ENCODE measurements around the gene TMEM131L.
A peak's percentile ranks its signal among the peaks of the same experiment; 100 is the strongest.

Gene TMEM131L

GRCh38 chr4:153535772-153536513, 69.8 kb downstream of the TMEM131L start:
- Histone ChIP-seq H3F3A (ENCODE audit: control insufficient read depth, insufficient read depth) (peaks cover 59% of the 10 kb centered on the region), H3K79me2 (ENCODE audit: control insufficient read depth, low read length) (peaks cover 100% of the 10 kb centered on the region), H3K9me3 (ENCODE audit: control insufficient read depth, insufficient read depth, low read length) (no peaks in the 10 kb centered on the region), H3K9me2 (replicated peaks; ENCODE audit: control insufficient read depth, low read length) (no peaks in the 10 kb centered on the region), H3K36me3 (ENCODE audit: control insufficient read depth, low read length) (peaks cover 98% of the 10 kb centered on the region), H3K4me1 (ENCODE audit: control insufficient read depth, low read length) (peaks cover 68% of the 10 kb centered on the region), H3K4me3 (ENCODE audit: low read length) (no peak overlapping the region), H4K20me1 (ENCODE audit: control insufficient read depth, insufficient read depth, low read depth, low read length) (peaks cover 77% of the 10 kb centered on the region), H3K4me2 (ENCODE audit: low read length) (peak overlapping the region; percentile 16; the same call in 1 of the 2 replicates), H3K27me3 (ENCODE audit: control insufficient read depth, low read length) (no peaks in the 10 kb centered on the region), H3K27ac (ENCODE audit: low read depth, low read length) (peak overlapping the region; percentile 28; the same call in 1 of the 2 replicates)
- TF ChIP-seq EZH2phosphoT487 (IDR thresholded peaks at IDR 0.05; ENCODE audit: borderline replicate concordance, low read length) (no peak), CTCF (IDR thresholded peaks at IDR 0.05; ENCODE audit: low read depth, low read length, poor library complexity, severe bottlenecking) (peak; percentile 24)

- H3K9me2 ChIP-seq (replicated peaks; ENCODE audit: control insufficient read depth, low read length): no peaks in the 10 kb centered on the region
- H3K4me1 ChIP-seq (ENCODE audit: control insufficient read depth, low read length): peaks cover 61% of the 10 kb centered on the region
- H3K27me3 ChIP-seq (ENCODE audit: control insufficient read depth, low read length): no peaks in the 10 kb centered on the region
- no peak overlapping the region for H3K27ac ChIP-seq (ENCODE audit: low read depth, low read length)
- H3K9me3 ChIP-seq (ENCODE audit: control insufficient read depth, insufficient read depth, low read length): no peaks in the 10 kb centered on the region
- TF ChIP-seq CTCF (IDR thresholded peaks at IDR 0.05; ENCODE audit: low read depth, low read length, poor library complexity, severe bottlenecking) (no peak), EZH2phosphoT487 (IDR thresholded peaks at IDR 0.05; ENCODE audit: borderline replicate concordance, low read length) (no peak)
- peaks cover 98% of the 10 kb centered on the region for H3K36me3 ChIP-seq (ENCODE audit: control insufficient read depth, low read length)
- no peak overlapping the region for H3K4me2 ChIP-seq (ENCODE audit: low read length)
- peaks cover 71% of the 10 kb centered on the region for H4K20me1 ChIP-seq (ENCODE audit: control insufficient read depth, insufficient read depth, low read depth, low read length)
- peaks cover 50% of the 10 kb centered on the region for H3F3A ChIP-seq (ENCODE audit: control insufficient read depth, insufficient read depth)
- H3K79me2 ChIP-seq (ENCODE audit: control insufficient read depth, low read length): peaks cover 100% of the 10 kb centered on the region
- no peak overlapping the region for H3K4me3 ChIP-seq (ENCODE audit: low read length)
Measured at GRCh38 chr4:153537493-153537960, 71.4 kb downstream of the TMEM131L start.

- Histone ChIP-seq H3K36me3 (ENCODE audit: control insufficient read depth, low read length) (peaks cover 98% of the 10 kb centered on the region), H3K27ac (ENCODE audit: low read depth, low read length) (no peak overlapping the region), H3K4me3 (ENCODE audit: low read length) (no peak overlapping the region), H4K20me1 (ENCODE audit: control insufficient read depth, insufficient read depth, low read depth, low read length) (peaks cover 72% of the 10 kb centered on the region), H3F3A (ENCODE audit: control insufficient read depth, insufficient read depth) (peaks cover 50% of the 10 kb centered on the region), H3K4me2 (ENCODE audit: low read length) (no peak overlapping the region), H3K79me2 (ENCODE audit: control insufficient read depth, low read length) (peaks cover 100% of the 10 kb centered on the region), H3K9me2 (replicated peaks; ENCODE audit: control insufficient read depth, low read length) (no peaks in the 10 kb centered on the region), H3K4me1 (ENCODE audit: control insufficient read depth, low read length) (peaks cover 59% of the 10 kb centered on the region), H3K27me3 (ENCODE audit: control insufficient read depth, low read length) (no peaks in the 10 kb centered on the region), H3K9me3 (ENCODE audit: control insufficient read depth, insufficient read depth, low read length) (no peaks in the 10 kb centered on the region)
- no peak for TF ChIP-seq CTCF (IDR thresholded peaks at IDR 0.05; ENCODE audit: low read depth, low read length, poor library complexity, severe bottlenecking)
- no peak for TF ChIP-seq EZH2phosphoT487 (IDR thresholded peaks at IDR 0.05; ENCODE audit: borderline replicate concordance, low read length)
Measured at GRCh38 chr4:153538487-153539357, 72.6 kb downstream of the TMEM131L start.
